Dermis blood vessel endothelial cell (primary cell): ENCODE results near the gene PSMA7. TPM values are rescaled to one million over a fixed set of nuclear protein-coding genes. Genes with fewer than 3 reads are reported as not detected.

ENCODE experiments used
- DNase-seq: peaks from one replicate; pipeline ENCODE4 v3.0.0; 2010
- total RNA-seq: library from RNA; depleted of rRNA; stranded (reverse); fragments of >200 nt; gene quantifications from 2 replicates; pipeline ENCODE4 v1.2.3, GENCODE V29; 2014

The PSMA7 gene
- total RNA-seq, 1 donor from 2014 or later = 450 TPM

DNA sequence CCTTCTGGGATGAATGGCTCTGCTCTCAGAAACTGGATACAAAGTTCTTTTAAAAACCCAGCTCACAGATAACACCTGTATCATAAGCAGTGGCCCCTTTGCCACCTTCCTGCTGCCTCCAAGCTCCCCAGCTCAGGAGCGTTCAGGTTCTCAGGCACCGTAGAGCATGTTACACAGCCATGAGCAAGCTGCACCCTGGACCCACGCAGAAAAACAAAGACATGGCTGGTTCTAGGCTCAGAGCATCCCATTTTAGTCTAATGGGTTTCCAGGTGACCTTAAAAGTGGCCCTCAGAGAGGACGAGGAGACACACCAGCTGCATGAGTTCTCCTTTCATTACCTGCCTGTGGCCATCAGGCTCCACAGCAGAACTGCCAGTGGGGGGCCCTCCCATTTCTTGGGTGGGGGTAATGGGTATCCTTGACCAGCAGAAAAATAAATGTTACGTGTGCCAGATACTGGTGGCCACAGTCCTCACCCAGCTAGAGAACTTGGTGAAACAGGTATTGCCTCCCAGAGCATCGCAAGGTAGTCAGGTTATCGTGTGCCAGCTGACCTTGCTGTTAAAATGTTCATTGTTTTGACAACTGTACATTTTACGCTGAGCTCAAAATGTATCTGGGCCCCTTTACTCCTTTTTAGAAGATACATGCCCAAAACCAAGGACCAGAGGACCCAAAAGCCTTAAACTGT is 7.5 kb downstream of the PSMA7 start:
- DNase-seq = no peak

DNA sequence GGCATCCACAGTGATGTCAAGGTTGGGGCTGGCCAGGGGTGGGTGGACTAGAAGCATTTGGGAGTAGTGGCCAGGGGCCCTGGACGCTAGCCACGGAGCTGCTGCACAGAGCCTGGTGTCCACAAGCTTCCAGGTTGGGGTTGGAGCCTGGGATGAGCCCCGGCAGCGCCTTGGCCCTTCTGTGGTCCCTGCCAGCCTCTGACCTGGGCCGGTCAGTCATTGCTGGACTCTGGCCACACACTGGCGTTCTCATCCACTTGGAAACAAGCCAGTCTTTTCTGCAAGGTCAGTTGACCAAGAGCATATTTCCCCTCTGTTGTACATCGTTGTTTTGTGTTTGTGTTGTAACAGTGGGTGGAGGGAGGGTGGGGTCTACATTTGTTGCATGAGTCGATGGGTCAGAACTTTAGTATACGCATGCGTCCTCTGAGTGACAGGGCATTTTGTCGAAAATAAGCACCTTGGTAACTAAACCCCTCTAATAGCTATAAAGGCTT is 8.4 kb downstream of the PSMA7 start:
- peak; percentile 61 for DNase-seq

DNA sequence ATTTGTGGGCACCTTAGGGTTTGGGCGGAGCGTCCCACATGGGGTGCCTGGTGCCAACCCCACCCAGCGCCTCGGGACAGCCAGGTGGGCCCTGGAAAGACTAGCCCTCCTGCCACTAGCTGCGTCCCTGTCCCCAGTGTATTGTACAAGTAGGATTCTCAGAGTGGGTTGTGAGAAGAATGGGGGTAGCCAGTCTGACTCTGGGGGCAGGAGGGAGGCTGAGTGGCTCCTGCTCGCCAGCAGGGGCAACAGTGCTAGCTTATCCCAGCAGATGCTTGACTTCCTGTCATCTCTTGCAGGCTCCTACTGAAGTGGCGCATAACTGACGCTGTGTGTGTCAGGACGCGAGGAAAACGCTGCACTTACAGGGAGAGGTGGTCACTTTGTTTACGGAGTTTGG is 9.3 kb downstream of the PSMA7 start:
- peak; percentile 13 for DNase-seq

DNA sequence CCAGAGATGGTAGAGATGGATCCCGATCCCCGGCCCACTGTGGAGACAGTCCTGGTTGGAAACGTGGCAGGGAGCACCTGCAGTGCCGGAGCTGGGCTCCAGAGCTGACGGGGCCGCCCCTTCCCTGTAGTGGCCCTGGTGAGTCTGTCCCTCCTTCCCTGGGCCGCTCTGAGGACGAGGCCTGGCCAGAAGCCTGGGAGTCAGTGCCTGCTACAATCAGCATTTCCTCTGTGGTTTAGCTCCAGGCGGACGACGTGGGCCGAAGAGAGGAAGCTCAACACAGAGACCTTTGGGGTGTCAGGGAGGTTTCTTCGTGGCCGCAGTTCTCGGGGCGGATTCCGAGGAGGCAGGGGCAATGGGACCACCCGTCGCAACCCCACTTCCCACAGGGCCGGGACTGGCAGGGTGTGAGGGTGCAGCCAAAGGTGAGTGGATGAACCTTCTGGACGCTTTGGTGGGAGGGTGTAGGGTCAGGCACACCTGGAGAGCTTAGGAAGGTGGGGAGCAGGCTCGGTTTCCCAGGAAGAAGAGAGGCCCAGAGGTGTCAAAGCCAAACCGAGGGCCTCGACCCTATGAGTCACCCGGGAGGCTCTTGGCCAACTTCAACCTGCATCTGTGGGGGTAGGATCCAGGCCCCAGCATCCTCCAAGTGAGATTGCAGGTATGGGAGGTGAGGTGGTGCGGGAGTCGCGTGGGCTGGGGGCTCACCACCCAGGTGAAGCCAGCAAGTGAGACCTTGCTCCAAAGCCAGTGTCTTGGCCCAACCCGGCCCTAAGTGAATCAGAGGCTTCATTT is 9.9 kb downstream of the PSMA7 start:
- DNase-seq = peak; percentile 28

DNA sequence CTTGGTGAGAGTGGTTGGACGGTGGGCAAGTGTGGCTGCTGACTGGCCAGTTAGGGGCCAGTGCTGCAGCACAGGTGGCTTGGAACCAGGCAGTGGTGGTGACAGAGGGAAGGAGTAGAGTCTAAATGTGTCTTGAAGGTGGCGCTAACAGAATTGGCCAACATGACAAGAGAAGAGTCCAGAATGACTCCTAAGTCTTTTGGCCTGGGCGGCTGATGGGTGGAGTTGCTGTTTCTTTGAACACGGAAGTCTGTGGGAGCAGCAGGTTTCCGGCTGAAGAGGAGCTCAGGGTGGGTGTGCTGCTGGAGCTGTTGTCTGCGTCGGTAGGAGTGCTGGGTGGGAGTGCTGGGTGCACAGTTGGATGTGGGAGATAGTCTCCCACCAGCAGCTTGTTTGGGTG is 10.8 kb downstream of the PSMA7 start:
- no peak for DNase-seq

DNA sequence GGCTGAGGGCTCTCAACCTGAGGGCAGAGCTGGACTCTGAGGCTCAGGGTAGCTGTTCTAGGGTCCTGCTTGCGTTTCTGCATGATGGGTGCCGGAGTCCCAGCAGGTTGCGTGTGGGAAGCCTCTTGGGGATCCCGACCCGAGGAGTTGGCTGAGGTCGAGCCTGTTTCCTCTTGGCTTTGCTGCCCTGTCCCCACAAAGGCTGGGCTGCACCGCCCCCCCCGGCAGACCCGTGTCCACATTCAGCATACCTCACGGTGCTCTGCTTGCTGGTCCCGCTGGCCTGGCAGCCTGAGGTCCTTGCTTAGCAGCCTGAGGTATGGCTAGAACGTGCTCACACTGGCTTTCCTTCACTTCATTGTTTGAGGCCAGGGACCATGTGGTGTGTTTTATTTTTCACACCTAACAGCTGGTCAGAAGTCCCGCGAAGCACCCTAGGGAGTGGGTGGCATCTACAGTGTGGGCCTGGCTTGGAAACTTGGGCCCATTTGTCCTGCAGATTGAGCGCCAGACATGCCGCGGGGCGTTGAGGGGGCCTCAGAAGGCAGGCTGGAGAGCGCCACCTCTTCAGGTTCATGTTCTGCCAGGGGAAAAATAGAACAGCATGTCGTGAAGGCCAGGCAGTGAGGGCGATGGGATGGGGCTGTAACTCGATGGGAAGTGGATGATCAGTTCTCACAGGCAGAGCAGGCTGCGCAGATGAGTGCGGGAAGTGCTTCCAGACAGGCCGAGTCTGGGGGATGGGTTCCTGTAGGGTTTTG is 11.5 kb downstream of the PSMA7 start:
- no peak for DNase-seq

DNA sequence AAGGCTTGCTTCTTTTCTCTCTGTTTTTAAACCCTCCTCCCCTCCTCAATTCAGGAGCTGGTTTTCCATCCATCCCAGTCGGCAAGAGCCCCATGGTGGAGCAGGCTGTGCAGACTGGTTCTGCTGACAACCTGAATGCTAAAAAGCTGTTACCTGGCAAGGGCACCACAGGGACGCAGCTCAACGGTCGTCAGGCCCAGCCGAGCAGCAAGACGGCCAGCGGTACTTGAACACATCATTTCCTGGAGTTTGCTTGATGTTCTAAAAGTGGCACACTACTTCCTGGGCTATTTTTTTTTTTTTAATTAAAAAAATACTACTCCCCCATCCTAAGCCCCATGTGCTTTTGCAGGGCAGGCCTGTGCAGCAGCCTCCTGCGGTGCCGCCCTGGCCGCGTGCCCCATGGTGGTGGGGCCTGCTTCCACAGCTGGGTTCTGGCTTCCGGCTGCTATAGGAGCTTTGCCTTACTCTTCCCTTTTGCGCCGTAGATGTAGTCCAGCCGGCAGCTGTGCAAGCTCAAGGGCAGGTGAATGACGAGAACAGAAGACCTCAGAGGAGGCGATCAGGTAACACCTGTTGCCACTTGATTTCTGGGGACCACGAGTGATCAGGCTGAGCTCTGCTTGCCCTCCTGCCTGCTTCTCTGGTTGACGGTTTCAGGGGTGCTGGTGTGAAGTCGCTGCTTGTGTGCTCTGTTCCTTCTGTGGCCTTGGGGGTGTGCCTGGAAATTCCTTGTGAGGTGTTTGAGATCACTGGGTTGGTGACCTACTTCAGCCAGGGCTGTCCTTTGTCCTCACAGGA is 13.3 kb downstream of the PSMA7 start:
- DNase-seq = no peak

DNA sequence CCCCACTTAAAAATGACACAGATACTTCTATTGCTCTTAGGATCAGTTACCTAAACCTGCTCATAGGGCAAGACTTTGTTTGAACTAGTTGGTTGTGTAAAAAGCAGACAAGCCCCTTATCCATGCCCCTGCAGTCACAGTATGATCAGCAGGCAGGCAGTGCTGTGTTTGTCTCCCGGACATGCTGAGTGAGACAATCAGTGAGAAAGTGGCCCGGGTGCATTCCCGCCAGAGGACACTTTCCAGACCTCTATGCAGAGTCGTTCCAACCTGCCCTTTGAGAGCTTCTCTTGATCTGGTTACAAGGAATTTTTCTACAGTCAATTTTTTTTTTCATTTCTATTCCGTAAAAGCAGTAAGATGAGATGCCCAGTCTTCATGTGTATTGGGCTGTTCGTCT is 14.7 kb downstream of the PSMA7 start:
- DNase-seq = no peak

DNA sequence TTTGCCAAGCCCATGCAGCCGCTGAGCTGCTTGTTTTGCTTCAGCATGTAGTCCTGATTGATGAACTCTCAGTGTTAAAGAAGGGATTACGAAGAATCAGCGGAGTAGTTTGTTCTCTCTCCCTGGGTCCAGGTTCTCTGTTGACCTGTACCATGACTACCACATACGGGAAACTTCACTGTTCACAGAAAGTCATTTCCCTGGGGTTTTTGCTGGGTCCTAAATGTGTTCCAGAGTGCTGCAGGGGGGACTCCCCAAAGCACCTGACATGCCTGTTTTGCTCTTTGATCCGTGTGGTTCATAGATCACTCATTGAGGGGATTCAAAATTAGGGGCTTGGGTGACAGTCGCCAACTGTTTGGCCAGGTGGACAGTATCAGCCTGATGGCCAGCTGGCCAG is 15.4 kb downstream of the PSMA7 start:
- no peak for DNase-seq

DNA sequence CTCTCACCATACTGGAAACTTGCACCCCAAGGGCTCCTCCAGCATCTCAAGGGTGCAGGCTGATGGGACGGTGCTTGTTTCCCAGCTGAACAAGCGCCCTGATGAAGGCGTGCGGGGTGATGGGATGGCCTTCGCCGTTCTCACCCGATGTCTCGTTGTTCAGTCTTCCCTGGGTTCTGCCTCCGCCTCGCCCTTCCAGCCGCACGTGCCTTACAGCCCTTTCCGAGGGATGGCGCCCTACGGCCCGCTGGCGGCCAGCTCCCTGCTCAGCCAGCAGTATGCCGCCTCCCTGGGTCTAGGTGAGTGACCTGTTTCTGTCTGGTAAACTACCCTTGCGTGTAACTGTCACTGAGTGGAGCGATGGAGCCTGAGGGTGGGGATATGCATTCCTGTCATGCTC is 17.1 kb downstream of the PSMA7 start:
- no peak for DNase-seq

DNA sequence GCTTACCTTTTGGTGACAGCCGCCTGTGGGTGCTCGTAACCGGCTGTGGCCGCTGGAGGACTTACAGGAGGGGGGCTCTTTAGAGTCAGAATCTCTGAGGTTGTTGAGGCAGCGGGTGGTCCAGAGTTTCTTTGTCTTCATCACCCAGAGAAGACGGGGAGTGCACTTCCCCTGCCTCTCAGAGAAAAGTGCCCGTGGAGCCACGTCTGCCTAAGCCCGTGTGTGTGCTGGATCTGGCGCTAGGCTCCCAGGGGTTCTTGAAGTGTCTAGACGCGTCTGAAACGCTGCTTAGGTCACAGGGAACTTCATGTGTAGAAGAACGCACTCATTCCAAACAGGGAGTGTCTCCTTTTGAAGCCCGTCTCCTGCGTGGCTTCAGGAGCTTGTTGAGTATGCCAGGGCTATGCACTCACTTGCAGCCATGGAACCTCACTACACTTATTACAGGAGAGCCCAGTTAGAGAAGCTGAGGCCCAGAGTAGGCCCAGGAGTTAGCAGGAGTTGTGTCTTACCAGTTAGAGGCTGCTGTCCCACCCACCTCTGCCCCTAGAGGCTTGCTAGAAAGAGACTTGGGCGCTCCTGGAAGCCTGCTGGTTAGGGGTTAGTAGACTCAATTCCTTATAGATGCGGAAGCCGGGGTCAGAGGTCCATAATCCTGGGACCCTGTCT is 19.6 kb downstream of the PSMA7 start:
- DNase-seq = peak; percentile 37

DNA sequence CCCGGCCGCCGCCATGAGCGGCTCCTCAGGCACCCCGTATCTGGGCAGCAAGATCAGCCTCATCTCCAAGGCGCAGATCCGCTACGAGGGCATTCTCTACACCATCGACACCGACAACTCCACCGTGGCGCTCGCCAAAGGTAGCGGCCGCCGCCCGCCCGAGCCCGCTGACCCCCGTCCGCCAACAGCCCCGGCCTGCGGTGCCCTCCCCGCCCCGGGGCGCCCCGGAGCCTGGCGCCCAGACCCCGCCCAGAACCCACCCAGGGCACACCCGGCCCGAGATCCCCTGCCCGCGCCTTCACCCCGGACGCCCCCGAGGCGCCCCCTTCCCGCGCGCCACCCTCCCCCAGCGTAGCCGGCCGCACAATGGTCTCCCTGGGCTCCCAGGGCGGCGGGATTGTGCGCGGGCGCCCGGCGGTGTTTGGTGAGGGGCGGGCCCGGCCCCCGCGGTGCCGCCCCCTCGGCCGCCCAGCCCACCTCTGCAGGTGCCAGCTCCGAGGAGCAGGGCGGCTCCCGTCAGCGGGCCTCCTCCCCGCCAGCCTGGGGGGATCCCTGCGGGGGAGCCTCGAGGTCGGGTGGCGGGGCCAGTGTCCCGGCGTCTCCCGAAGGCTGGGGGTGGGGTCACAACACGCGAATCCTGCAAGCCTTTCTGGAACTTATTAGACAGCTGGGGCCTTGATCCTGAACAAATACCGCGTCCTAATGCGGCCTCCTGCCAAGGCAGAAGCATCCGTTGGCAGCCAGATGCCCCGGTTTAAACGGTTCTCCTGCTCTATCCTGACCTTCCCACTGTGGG is 20.3 kb downstream of the PSMA7 start:
- peak; percentile 40 for DNase-seq

DNA sequence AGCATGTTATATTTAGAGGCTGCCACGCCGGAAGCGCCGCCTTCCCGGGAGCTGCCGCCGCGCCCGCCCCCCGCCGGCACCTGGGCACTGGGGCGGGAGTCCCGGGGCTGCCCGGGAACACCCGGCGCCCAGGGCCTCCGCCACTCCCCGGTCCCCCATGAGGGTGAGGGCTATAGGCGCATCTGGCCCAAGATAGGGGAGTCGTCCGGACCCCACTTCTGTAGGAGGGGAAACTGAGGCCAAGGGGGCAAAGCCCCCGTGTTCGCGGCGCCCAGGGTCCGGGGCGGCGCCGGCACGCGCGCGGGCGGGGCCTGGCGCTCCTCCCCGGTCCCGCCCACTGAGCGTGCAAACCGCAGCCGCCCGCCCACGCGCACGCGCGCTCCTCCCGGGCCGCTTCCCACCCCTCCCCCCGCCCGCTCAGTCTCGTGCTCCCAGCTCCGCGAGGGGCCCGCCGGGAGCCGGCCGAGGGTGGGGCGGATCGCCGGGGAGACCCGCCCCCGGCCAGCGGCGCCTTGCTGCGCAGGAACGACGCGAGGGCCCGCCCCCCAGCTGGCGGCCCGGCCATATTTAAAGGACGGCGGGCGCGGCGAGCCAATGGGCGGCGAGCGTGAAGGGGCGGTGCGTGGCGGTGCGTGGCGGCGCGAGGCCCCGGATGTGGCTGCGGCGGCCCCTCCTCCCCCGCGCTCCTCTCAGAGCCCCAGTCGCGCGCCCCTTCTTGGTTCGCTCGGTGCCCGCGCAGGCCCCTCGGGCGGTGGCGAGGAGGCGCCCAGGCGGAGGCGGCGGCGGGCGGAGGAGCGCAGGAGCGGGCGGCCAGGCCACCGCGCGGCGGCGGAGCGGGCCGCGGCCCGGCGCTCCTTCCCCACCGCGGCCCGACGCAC is 21.2 kb downstream of the PSMA7 start, which contains the start of gene LSM14B:
Gene LSM14B (plus strand): TSS at position 700 of the 878 bp plus-strand sequence. CDS start 192 bp downstream, outside the sequence.
- DNase-seq = peak; percentile 98

DNA sequence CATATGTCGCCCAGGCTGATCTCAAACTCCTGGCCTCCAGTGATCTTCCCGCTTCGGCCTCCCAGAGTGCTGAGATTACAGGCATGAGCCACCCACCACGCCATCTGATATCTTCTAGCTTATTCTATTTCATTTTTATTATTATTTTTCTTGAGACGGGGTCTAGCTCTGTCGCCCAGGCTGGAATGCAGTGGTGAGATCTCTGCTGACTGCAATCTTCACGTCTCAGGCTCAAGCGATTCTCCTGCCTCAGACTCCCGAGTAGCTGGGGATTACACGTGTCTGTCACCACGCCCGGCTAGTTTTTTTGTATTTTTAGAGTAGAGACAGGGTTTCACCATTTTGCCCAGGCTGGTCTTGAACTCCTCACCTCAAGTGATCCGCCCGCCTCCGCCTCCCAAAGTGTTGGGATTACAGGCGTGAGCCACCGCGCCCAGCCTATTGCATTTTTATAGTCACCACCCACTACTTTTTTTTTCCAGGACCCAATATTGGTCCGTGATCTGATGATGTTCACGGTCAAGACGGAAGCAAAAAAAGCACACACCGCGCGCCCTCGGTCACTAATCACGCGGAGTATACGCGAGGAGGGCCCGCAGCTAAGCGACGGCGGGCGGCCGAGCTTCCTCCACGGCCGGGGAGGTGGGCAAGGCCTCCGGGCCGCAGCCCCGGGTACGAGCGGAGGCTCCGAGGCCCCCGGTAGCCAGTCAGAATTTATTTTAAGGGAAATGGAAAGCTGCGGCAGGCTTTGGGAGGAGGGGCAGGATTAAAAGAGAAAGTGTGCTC is 22.0 kb downstream of the PSMA7 start:
- DNase-seq = peak; percentile 50

DNA sequence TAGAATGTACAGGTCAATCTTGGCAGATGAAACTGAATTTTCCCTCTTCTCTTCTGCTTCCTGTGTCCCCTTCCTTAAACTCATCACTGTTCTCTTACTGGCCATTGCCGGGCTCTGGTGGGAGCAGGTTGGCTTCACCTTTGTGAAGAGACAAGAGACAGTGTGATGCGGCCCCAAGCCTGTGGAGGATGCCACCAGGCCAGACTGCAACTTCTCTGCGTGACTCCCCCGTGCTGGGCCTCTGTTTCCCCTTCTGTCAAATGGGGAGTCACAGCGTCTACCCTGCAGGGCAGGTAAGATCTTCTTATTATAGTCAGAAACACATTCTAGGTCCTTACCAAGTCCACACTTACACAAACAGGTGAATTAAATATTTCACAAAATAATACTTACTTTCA is 22.8 kb downstream of the PSMA7 start:
- DNase-seq = no peak

DNA sequence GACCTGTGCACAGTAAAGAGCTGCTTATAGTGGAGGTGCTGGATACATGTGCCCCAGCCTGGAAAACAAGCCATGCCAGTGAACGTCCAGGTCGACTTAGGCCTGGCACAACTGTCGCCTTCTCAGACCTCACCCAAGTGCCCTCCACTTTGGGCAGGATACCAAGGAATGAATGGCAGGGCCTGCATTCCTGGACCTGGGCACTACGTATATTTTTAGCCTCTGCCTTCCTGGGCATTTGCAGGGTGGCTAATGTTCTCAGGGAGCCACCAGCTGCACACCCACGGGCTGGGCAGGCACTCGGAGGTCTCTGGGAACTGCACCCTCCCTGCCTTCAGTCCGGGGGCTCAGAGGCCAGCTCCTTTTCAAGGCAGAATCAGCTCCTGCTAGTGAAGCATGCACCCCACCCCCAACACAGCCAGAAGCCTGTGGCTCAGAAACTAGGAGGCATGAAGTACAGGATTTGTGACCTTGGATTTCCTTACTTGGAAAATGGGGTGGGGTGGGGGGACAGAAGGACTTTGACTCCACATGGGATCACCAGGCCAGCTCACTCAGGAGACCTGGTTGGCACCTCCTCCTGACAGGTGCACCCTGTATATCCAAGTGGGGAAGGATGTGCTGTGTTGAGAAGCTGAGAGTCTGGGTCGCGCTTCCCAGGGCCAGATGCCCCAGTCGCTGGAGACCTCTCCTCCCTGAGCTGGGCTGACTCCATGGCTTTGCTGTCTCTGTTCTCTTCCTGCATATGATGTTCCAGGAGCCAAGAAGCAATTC is 23.4 kb downstream of the PSMA7 start:
- DNase-seq = no peak

DNA sequence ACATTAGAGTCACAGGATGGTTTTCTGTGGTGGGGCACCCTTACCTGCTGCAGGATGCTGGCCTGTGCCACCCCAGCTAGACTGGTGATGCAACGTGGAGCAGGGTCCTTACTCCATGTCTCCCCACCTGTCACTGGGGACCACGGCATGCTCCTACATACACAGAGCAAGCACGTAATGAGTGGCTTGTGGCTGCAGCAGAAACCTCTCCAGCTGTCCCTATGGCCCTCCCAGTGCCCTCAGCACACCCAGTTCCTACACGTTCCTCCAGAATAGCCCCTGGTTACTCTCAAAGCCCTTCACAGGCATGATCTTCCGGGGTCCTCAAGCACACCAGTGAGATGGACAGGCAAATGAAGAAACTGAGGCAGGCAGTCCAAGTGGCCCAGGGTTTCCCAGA is 24.1 kb downstream of the PSMA7 start:
- DNase-seq = no peak
